Keratinocyte (primary cell): ENCODE results near the gene CCR5AS.

Experiments used
- DNase-seq: peaks from one replicate; pipeline ENCODE4 v3.0.0-alpha.2; 2011; ENCODE audit warnings: low read depth, missing footprints, low spot score
- FAIRE-seq: peaks from 2 replicates; lab custom pipeline; 2011; peaks lifted over from hg19 to GRCh38; lab: Jason Lieb, UNC
- H2AFZ ChIP-seq: 2 replicates; pipeline ENCODE4 v1.6.0; 2012; ENCODE audit warnings: low read length, control low read depth, inconsistent platforms; ENCODE audit not compliant: control insufficient read depth
- H3K27ac ChIP-seq: 2 replicates; pipeline ENCODE4 v1.5.1; 2011; ENCODE audit warnings: low read length; ENCODE audit not compliant: control insufficient read depth, insufficient read depth
- H3K27me3 ChIP-seq: 3 replicates; pipeline ENCODE4 v1.6.0; 2011; ENCODE audit warnings: low read length; ENCODE audit not compliant: control insufficient read depth, insufficient read depth; ENCODE audit errors: extremely low read depth
- H3K36me3 ChIP-seq, 2 experiments: 2 replicates in 1 of 2; 3 replicates in 1 of 2; pipeline ENCODE4 v1.5.1; 2011; ENCODE audit warnings: low read length in 2 of 2, mild to moderate bottlenecking in 1 of 2; ENCODE audit not compliant: control insufficient read depth in 2 of 2, insufficient read depth in 2 of 2; ENCODE audit errors: extremely low read depth in 1 of 2
- H3K4me1 ChIP-seq: 3 replicates; pipeline ENCODE4 v1.5.1; 2011; ENCODE audit warnings: low read length; ENCODE audit not compliant: control insufficient read depth, insufficient read depth; ENCODE audit errors: extremely low read depth
- H3K4me2 ChIP-seq: 3 replicates; pipeline ENCODE4 v1.6.0; 2011; ENCODE audit warnings: low read depth, low read length; ENCODE audit not compliant: control insufficient read depth, insufficient read depth; ENCODE audit errors: extremely low read depth
- H3K4me3 ChIP-seq, 3 experiments: fragments of 200-600 bp in 1 of 3; sonication (generic) in 1 of 3; 2 replicates in 2 of 3; 3 replicates in 1 of 3; pipeline ENCODE4 v1.5.1; 2011 to 2016; ENCODE audit warnings: low read length in 3 of 3, mild to moderate bottlenecking in 3 of 3, control low read depth in 2 of 3, inconsistent platforms in 1 of 3, low read depth in 1 of 3, mixed read lengths in 1 of 3, mixed run types in 1 of 3, moderate library complexity in 1 of 3; ENCODE audit not compliant: control insufficient read depth in 2 of 3, insufficient read depth in 2 of 3; ENCODE audit errors: extremely low read depth in 1 of 3
- H3K79me2 ChIP-seq: 2 replicates; pipeline ENCODE4 v1.6.0; 2012; ENCODE audit warnings: low read length; ENCODE audit not compliant: control insufficient read depth, insufficient read depth
- H3K9ac ChIP-seq: 3 replicates; pipeline ENCODE4 v1.6.0; 2011; ENCODE audit warnings: low read length; ENCODE audit not compliant: control insufficient read depth, insufficient read depth; ENCODE audit errors: extremely low read depth
- H3K9me1 ChIP-seq: 3 replicates; pipeline ENCODE4 v1.6.0; 2011; ENCODE audit warnings: low read length; ENCODE audit not compliant: control insufficient read depth, insufficient read depth; ENCODE audit errors: extremely low read depth
- H3K9me3 ChIP-seq: 2 replicates; pipeline ENCODE4 v1.5.1; 2012; ENCODE audit warnings: low read depth, low read length; ENCODE audit not compliant: control insufficient read depth
- H4K20me1 ChIP-seq: 3 replicates; pipeline ENCODE4 v1.6.0; 2011; ENCODE audit warnings: low read length; ENCODE audit not compliant: control insufficient read depth, insufficient read depth; ENCODE audit errors: extremely low read depth
- EZH2 ChIP-seq: IDR thresholded peaks from one replicate; pipeline ENCODE4 v1.6.1; 2012; ENCODE audit warnings: inconsistent platforms, mild to moderate bottlenecking, low read length, moderate library complexity
- dilution Hi-C: fragments of 300-500 bp; cut with MboI; formaldehyde crosslinking; loops from one replicate; pipeline ENCODE4 v1.7.0; 2020; ENCODE audit warnings: low sequenced_read_pairs; ENCODE audit not compliant: extremely low pct_ligation_motif_present
- TF ChIP-seq, protein P1 (sequence below), 3 experiments: IDR thresholded peaks in 1 of 3; conservative IDR thresholded peaks in 1 of 3; optimal IDR thresholded peaks in 1 of 3; 2 replicates in 2 of 3; 3 replicates in 1 of 3; pipeline versions ENCODE3 to v1.5.1; 2011; ENCODE audit warnings: low read length in 3 of 3, mild to moderate bottlenecking in 3 of 3, moderate library complexity in 2 of 3, control low read depth in 1 of 3, inconsistent platforms in 1 of 3; ENCODE audit not compliant: insufficient read depth in 2 of 3; ENCODE audit errors: extremely low read depth in 1 of 3

CCR5AS gene

GRCh38 chr3:46440531-46441294 lies 33.8 kb upstream of the CCR5AS start:
- no peak overlapping the region for H3K4me3 ChIP-seq
- no peaks in the 10 kb centered on the region for H3K4me1 ChIP-seq
- H3K27ac ChIP-seq = no peak overlapping the region
- H3K36me3 ChIP-seq = no peaks in the 10 kb centered on the region
- no peak for DNase-seq
- no peaks in the 10 kb centered on the region for H3K79me2 ChIP-seq
- H2AFZ ChIP-seq = no peak overlapping the region
- H4K20me1 ChIP-seq = no peaks in the 10 kb centered on the region
- no peaks in the 10 kb centered on the region for H3K27me3 ChIP-seq
- no peak overlapping the region for H3K9ac ChIP-seq
- no peaks in the 10 kb centered on the region for H3K9me3 ChIP-seq
- H3K9me1 ChIP-seq = no peaks in the 10 kb centered on the region
- FAIRE-seq = no peak
- H3K4me2 ChIP-seq = no peak overlapping the region
- TF ChIP-seq, protein P1, sequence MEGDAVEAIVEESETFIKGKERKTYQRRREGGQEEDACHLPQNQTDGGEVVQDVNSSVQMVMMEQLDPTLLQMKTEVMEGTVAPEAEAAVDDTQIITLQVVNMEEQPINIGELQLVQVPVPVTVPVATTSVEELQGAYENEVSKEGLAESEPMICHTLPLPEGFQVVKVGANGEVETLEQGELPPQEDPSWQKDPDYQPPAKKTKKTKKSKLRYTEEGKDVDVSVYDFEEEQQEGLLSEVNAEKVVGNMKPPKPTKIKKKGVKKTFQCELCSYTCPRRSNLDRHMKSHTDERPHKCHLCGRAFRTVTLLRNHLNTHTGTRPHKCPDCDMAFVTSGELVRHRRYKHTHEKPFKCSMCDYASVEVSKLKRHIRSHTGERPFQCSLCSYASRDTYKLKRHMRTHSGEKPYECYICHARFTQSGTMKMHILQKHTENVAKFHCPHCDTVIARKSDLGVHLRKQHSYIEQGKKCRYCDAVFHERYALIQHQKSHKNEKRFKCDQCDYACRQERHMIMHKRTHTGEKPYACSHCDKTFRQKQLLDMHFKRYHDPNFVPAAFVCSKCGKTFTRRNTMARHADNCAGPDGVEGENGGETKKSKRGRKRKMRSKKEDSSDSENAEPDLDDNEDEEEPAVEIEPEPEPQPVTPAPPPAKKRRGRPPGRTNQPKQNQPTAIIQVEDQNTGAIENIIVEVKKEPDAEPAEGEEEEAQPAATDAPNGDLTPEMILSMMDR (optimal IDR thresholded peaks at IDR 0.05 in 1 of 3, IDR thresholded peaks at IDR 0.05 in 1 of 3, conservative IDR thresholded peaks at IDR 0.05 in 1 of 3; ENCODE audit: extremely low read depth in 1 of 3, insufficient read depth in 2 of 3, low read length in 3 of 3) = no peak
- no peak for TF ChIP-seq EZH2
- dilution Hi-C loops = no loop called here

GRCh38 chr3:46438831-46439230 lies 32.0 kb upstream of the CCR5AS start:
- Histone ChIP-seq H3K9me1 (no peaks in the 10 kb centered on the region), H3K9me3 (no peaks in the 10 kb centered on the region), H3K27ac (no peak overlapping the region), H3K4me3 (no peak overlapping the region), H3K4me1 (no peaks in the 10 kb centered on the region), H3K27me3 (no peaks in the 10 kb centered on the region), H2AFZ (no peak overlapping the region), H3K9ac (no peak overlapping the region), H3K79me2 (no peaks in the 10 kb centered on the region), H3K36me3 (no peaks in the 10 kb centered on the region), H4K20me1 (no peaks in the 10 kb centered on the region), H3K4me2 (no peak overlapping the region)
- dilution Hi-C loops = no loop called here
- DNase-seq = no peak
- TF ChIP-seq, protein P1 (optimal IDR thresholded peaks at IDR 0.05 in 1 of 3, IDR thresholded peaks at IDR 0.05 in 1 of 3, conservative IDR thresholded peaks at IDR 0.05 in 1 of 3; ENCODE audit: extremely low read depth in 1 of 3, insufficient read depth in 2 of 3, low read length in 3 of 3) = no peak
- TF ChIP-seq EZH2 = no peak
- FAIRE-seq = no peak
